HG03575 (cell line): Measurements from ENCODE around the gene HIVEP3.

Experiments used
- ATAC-seq: cut with Tn5 transposase; IDR thresholded peaks from one replicate; pipeline ENCODE4 v1.9.1; 2021; ENCODE audit not compliant: unreplicated experiment, insufficient number of reproducible peaks, low FRiP score; ENCODE audit errors: extremely low read depth

The HIVEP3 gene

GRCh38 chr1:41640756-41641474 lies 277.8 kb downstream of the HIVEP3 start:
- ATAC-seq = no peak

DNA sequence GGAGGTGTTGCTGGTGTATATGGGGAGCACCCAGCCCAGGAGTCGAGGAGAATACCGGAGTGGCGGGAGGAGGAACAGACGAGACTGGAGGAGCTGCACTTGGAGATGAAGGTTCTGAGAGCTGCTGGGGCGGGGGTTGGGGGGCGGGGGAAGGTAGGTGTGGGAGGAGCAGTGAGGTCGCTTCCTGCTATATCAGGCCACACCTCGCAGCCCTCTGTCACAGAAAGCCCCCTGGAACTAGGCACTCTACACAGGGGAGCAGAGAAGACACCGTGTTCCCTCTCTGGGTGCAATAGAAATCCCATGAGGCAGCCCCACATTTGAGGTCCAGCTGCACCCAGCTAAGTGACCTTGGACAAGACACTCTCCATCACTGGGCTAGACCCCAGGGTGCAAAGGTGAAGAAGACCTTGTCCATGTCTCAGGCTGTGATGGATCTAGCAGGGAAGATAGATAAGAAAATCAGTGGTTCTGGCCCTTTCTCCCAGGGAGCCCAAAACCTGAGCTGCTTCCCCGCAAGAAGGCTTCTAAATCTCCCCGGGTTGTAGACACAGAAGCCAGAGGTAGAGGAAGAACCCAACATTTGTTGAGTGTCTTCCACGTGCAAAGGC lies 278.5 kb downstream of the HIVEP3 start:
- no peak for ATAC-seq

- no peak for ATAC-seq
Observed at GRCh38 chr1:41639332-41639936, 279.3 kb downstream of the HIVEP3 start.

DNA sequence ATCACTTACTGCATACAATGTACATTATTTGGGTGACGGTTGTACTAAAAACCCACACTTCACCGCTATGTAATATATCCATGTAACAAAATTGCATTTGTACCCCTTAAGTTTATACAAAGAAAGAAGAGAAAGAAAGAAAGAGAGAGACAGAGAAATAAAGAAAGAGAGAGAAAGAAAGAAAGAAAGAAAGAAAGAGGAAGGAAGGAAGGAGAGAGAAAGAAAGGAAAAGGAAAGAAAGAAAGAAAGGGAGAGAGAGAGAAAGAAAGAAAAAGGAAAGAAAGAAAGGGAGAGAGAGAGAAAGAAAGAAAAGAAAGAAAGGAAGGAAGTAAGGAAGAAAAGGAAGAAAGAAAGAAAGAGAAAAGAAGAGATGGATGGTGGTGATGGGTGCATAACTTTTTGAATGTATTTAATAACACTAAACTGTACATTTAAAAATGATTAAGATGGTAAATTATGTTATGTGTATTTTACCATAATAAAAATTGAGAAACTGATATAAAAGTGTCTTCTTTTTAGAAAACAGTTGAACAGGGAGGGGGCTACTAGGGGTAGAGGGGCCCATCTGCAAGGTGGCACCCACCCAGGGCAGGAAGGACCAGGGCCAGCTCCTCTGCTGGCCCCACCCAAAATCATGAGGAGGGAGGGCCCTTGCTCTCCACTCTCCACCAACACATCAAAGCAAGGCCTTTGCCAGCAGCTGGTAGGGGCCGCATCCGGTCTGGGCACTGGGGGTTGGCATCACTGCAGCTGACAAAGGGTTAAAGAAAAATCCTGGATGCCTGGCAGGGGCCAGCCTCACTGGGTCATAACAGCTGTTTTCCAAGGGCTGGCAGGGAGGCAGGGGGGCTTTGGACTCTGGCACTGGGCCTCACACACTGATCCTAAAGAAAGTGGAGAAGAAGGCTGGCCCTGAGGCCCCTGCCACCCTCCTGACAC lies 280.4 kb downstream of the HIVEP3 start:
- no peak for ATAC-seq

DNA sequence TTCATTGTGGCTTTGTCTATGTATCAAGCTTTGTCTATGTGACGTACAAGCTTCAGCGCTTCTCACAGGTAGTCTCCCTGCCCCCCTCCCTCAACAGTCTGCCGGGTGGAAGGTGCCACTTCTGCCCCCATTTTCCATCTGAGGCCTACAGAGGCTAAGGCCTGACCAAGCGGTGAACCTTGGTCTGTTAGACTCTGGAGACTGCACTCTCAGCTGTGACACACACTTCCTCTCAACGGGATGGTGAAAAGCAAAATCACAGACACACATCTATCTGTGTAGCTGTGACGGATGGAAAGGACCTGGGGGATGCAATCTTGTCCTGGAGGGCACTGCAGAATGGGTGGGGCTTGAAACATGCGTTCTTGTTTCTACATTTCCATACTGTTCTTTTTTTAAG lies 281.4 kb downstream of the HIVEP3 start:
- ATAC-seq = no peak

DNA sequence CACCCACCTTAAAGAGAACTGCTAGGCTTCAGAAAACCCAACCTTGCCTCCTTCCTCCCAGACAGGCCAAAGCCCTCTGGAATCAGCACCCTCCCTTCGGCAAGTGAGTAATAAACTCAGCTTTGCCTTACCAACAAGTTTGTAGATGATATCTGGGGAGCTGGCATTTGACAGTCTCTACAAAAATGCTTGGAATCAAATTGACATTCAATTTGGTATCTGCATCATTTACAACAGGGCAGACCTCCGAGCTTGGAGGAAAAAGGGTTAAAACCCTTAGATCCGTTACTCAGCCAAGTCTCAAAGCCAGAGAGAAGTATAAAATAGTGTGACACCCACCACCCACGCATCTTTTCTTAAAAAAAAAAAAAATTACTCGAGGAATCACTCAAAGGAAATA lies 285.0 kb downstream of the HIVEP3 start:
- ATAC-seq = no peak

- ATAC-seq = no peak
Observed at GRCh38 chr1:41632781-41633575, 285.7 kb downstream of the HIVEP3 start.

- no peak for ATAC-seq
Observed at GRCh38 chr1:41631971-41632370, 286.8 kb downstream of the HIVEP3 start.

- ATAC-seq = no peak
Observed at GRCh38 chr1:41631154-41631553, 287.6 kb downstream of the HIVEP3 start.

- no peak for ATAC-seq
Observed at GRCh38 chr1:41629571-41629970, 289.2 kb downstream of the HIVEP3 start.

GRCh38 chr1:41629141-41629540 lies 289.6 kb downstream of the HIVEP3 start:
- ATAC-seq = no peak

DNA sequence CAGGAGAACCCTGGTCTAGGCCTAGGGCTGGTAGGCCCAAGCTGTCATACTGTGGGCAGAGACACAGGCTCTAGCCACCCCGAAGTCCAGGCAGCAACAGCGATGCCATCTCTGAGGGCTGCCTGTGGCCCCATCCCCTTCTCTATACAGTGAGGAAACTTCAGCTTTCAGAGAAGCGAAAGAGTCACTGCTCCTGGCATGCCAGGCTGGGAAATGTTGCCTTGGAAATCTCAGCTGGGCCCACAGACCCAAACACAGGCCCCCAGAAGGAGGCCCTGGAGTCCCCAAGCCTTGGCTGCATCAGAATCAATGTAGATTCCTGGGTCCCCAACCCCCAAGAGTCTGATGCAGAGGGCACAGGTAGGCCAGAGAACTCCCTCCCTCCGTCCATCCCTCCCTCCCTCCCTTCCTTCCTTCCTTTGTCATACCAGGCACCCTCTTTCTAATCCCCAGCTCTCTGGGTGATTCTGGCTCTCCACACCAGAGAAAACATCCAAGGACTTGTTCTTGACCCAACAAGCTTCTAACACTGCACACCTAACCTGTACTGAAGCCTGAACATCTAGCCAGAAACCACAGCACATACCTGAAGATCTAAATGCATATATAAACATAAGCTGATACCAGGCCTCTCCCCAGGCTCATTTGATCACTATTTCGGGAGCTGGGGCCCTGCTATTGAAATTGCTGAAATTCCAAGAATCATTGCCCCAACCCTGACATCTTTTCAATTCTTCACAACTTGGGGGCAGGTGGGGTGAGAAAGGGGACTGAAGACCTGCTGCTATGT lies 291.0 kb downstream of the HIVEP3 start:
- ATAC-seq = no peak

DNA sequence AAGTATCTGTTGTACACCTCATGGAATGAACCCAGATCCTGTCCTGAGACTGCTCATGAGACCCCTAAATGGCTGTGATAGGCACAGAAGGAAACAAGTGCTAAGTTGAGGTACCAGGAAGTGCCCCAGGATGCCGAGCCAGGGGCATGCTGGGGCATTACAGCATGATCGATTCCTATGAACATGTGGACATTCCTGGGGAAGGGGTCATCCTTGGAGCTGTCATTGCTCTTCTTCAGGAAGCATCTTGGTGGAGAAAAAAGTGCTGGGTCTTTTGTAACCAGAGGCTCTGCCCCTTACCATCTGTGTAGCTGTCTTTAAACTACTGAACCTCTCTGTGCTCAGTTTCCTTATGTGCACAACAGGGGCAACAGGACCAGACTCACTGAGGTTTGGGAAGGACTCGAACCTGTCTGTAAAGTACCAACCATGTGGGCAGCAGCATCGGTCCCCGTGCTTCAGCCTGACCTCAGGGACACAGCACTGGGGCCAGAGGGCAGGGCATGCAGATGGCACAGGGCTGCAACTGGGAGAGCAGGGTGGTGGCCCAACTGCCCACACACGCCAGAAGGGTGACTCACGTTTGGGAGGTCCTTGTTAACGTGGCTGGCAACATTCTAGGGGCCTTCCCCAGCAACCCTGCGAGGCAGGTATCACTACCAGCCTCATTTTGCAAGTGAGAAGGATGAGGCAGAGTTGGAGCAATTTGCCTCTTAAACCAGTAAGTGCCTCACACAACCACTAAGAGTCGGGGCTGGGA lies 291.9 kb downstream of the HIVEP3 start:
- ATAC-seq = no peak

GRCh38 chr1:41626146-41626545 lies 292.6 kb downstream of the HIVEP3 start:
- no peak for ATAC-seq

- ATAC-seq = no peak
Observed at GRCh38 chr1:41623736-41624135, 295.0 kb downstream of the HIVEP3 start.

- no peak for ATAC-seq
Observed at GRCh38 chr1:41622859-41623732, 295.6 kb downstream of the HIVEP3 start.
